D721Med (cell line): ENCODE results near the gene INPP4A.

ENCODE experiments used
- DNase-seq: peaks from one replicate; pipeline ENCODE4 v3.0.0; 2011; ENCODE audit warnings: low spot score; ENCODE audit not compliant: insufficient read length
- FAIRE-seq: peaks from 2 replicates; lab custom pipeline; 2011; peaks lifted over from hg19 to GRCh38; lab: Jason Lieb, UNC
- CTCF ChIP-seq: IDR thresholded peaks from 2 replicates; pipeline ENCODE4 v1.5.1; 2012; ENCODE audit warnings: mild to moderate bottlenecking, control low read depth; ENCODE audit not compliant: insufficient read depth; ENCODE audit errors: missing control alignments

Gene INPP4A

GRCh38 chr2:98554116-98554861, 109.6 kb downstream of the INPP4A start:
- TF ChIP-seq CTCF, result no peak
- DNase-seq (no peak), FAIRE-seq (no peak)

- DNase-seq, result no peak
- TF ChIP-seq CTCF, result no peak
- FAIRE-seq, result no peak
These were observed 111.0 kb downstream of the INPP4A start for GRCh38 chr2:98555696-98556095.

DNA sequence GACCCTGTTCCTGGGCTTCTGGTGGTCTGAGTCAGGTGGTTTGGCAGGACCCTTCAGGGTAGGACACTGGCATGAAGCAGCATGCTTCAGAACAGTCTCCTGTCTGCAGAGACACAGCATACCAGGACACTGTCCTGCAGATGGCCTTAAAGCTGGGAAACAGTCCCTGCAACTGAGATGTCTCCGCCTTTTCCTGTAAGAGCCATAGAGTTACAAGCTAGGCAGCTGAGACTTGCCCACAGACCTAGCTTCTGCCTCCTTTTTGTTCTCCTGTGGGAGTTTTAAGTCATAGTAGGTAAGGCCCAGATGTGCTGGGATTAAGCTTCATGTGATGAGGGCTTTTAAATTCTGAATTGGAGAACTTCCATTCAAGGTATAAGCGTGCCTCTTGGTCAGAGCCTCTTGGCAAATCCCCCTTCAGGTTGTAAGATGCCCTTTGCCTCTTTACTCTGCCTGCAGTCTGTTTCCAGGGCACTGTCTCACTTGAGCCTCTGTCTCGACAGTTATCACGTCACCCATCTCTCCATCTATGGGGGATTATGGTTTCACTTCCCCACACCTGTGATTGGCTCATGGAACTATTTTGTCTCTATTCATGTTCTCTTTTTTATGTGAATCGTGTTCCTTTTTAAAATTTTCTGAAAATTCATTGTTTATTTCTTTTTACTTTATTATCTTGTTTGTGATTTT, 111.8 kb downstream of the INPP4A start:
- DNase-seq (no peak), FAIRE-seq (no peak)
- no peak for TF ChIP-seq CTCF

DNA sequence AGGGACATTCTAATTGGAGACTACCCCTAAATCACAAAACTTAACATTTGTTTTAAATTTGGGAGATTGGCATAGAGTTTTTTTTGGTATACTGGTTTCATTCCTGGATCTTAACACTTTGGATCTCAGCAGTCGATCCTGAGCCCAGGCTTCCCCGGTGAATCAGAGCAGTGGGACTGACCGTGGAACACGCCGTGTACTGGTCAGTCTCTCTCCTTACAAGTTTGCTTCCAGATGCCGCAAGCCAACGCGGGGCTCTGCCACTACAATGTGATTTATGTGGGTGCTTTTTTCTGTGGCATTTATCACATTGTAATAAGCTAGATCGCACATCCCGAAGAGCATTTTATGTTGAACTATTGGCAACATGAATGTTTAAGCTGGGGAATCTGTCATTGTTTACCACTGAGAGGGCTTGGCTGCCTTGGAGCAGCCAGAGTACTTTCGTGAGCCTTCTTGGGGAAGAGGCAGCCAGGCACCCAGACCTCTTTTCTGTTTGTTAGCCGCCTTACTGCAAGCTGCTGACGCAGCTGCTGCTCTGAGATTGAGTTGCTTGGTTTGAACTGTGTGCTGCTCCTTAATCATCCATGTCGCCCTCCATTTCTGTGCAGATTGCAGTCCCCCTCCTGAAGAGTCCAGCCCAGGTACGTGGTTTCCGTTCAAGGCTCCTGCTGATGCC, 114.3 kb downstream of the INPP4A start:
- no peak for TF ChIP-seq CTCF
- DNase-seq, result no peak
- FAIRE-seq, result no peak

- no peak for TF ChIP-seq CTCF
- DNase-seq, result no peak
- no peak for FAIRE-seq
These were observed 114.9 kb downstream of the INPP4A start for GRCh38 chr2:98559581-98559980.

GRCh38 chr2:98560256-98560771, 115.7 kb downstream of the INPP4A start:
- FAIRE-seq (no peak), DNase-seq (no peak)
- TF ChIP-seq CTCF, result no peak
